ENCODE results near the gene ADARB2. TPM values are rescaled to one million over a fixed set of nuclear protein-coding genes. Genes with fewer than 3 reads are reported as not detected.

The ADARB2 gene
- total RNA-seq, 6 experiments from 2014 or later, result not detected

DNA sequence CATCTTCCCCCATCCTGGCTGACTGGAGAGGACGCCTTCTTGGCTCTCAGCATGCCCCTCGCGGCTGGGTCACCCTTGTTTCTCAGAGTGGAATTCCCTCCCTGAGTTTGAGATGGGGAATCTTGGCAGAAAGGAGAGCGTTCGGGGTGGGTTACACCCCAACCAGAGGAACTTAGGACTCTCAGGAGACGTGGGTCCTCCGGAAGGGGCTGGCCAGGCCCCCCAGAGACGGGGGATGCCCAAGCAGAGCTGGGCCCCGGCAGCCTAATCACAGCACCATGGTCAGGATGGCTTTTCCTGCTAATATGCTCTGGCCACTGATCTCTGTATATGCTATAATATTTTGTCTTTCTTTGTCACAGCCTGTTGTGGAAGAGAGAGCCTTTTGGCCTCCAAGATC lies 466.8 kb downstream of the ADARB2 start:
- no peak overlapping the region for H3K4me3 Mint-ChIP-seq
- H3K36me3 Mint-ChIP-seq (ENCODE audit: low read depth), result peaks cover 3% of the 10 kb centered on the region
- H3K27me3 Mint-ChIP-seq (ENCODE audit: insufficient read depth), result peaks cover 7% of the 10 kb centered on the region; the same call in 1 of the 2 replicates
- no peaks in the 10 kb centered on the region for H3K4me1 Mint-ChIP-seq (ENCODE audit: low read depth)
- H3K9me3 Mint-ChIP-seq, result peaks cover 43% of the 10 kb centered on the region
- no peak for TF ChIP-seq CTCF (IDR thresholded peaks at IDR 0.05)
- DNase-seq, result no peak
- no peak overlapping the region for H3K27ac Mint-ChIP-seq

GRCh38 chr10:1268831-1269230 lies 468.5 kb downstream of the ADARB2 start:
- H3K9me3 Mint-ChIP-seq, result peaks cover 46% of the 10 kb centered on the region
- TF ChIP-seq CTCF (IDR thresholded peaks at IDR 0.05), result no peak
- no peak overlapping the region for H3K27ac Mint-ChIP-seq
- no peaks in the 10 kb centered on the region for H3K4me1 Mint-ChIP-seq (ENCODE audit: low read depth)
- H3K4me3 Mint-ChIP-seq, result no peak overlapping the region
- no peaks in the 10 kb centered on the region; the same call in 1 of the 2 replicates for H3K36me3 Mint-ChIP-seq (ENCODE audit: low read depth)
- DNase-seq, result no peak
- peaks cover 4% of the 10 kb centered on the region; the same call in 1 of the 2 replicates for H3K27me3 Mint-ChIP-seq (ENCODE audit: insufficient read depth)

DNA sequence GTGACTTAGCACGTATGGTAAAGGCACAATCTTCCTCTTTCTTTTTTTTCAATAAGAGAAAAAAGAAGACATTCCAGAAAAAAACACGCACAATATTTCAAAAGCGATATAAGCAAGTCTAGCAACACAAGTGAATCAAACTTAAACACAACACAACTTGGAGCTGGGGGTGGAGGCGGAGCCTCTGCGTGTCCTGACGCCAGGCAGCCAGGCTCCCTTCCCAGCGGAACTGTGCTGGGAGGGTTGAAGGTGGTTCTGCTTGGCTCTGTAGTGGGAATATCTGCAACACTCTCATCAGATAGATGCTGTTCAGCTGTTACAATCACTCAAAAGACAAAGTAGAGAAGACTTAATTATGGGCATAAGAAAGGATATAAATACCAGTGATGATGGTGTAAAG lies 469.8 kb downstream of the ADARB2 start:
- Mint-ChIP-seq H3K36me3 (ENCODE audit: low read depth) (no peaks in the 10 kb centered on the region; the same call in 1 of the 2 replicates), H3K27ac (no peak overlapping the region), H3K9me3 (peaks cover 40% of the 10 kb centered on the region), H3K4me1 (ENCODE audit: low read depth) (no peaks in the 10 kb centered on the region), H3K4me3 (no peak overlapping the region), H3K27me3 (ENCODE audit: insufficient read depth) (peaks cover 4% of the 10 kb centered on the region; the same call in 1 of the 2 replicates)
- no peak for TF ChIP-seq CTCF (IDR thresholded peaks at IDR 0.05)
- DNase-seq, result no peak

DNA sequence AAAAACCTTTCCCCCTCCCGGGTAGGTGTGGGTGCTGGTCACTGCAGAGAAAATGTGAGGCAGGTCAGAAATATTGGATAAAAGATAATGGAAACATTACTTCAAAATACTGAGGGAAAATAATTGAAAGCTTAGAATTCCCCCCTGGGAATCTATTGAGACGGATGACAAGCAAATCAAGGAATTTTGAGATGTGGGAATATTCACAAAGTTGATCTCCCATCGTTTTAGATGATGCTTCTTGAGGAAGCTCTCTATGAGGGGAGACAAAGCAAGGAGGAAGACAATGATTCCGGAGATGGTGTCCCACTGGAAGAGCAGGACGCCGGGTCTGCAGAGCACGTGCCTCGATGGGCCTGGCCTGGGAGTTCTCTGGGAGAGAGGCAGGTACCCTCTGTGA lies 470.2 kb downstream of the ADARB2 start:
- H3K4me1 Mint-ChIP-seq (ENCODE audit: low read depth), result no peaks in the 10 kb centered on the region
- no peak overlapping the region for H3K4me3 Mint-ChIP-seq
- H3K9me3 Mint-ChIP-seq, result peaks cover 39% of the 10 kb centered on the region
- no peak for DNase-seq
- H3K27me3 Mint-ChIP-seq (ENCODE audit: insufficient read depth), result peaks cover 4% of the 10 kb centered on the region; the same call in 1 of the 2 replicates
- H3K27ac Mint-ChIP-seq, result no peak overlapping the region
- H3K36me3 Mint-ChIP-seq (ENCODE audit: low read depth), result no peaks in the 10 kb centered on the region; the same call in 1 of the 2 replicates
- TF ChIP-seq CTCF (IDR thresholded peaks at IDR 0.05), result no peak

DNA sequence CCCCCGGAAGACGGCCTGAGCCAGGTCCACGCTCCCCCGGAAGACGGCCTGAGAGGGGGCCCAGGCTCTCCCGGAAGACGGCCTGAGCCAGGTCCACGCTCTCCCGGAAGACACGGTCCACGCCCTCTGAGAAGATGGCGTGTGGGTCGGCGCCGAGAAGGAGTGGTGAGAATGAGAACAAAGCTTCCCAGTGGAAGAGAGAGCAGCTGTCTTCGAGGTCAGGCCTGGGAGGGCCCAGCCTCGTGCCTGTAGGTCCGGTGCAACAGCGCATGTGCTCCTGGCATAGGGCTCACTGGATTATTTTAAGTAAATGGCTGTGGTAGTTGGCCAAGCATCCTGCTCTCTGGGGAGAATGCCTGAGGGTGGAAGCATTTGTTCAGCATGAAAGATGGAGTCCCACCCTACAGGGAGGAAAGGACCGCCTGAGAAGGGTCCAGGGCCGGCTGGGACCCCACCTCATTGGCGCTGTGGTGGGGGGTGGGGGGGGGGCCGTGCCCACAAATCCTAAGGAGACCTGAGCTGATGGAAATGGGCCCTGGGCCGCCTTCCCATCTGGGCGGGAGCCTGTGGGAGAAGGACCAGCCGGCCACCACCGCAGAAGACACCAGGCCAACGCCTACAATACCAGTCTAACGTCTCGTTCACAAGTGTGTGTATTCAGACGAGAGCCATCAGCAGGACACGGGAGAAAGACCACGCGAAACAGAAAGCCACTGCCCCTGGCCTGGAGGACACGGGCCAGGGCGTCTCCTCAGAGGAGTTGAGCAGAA lies 471.1 kb downstream of the ADARB2 start:
- H3K4me3 Mint-ChIP-seq, result no peak overlapping the region
- no peak for TF ChIP-seq CTCF (IDR thresholded peaks at IDR 0.05)
- H3K27ac Mint-ChIP-seq, result no peak overlapping the region
- H3K27me3 Mint-ChIP-seq (ENCODE audit: insufficient read depth), result peaks cover 4% of the 10 kb centered on the region; the same call in 1 of the 2 replicates
- no peaks in the 10 kb centered on the region for H3K4me1 Mint-ChIP-seq (ENCODE audit: low read depth)
- peaks cover 32% of the 10 kb centered on the region for H3K9me3 Mint-ChIP-seq
- no peaks in the 10 kb centered on the region; the same call in 1 of the 2 replicates for H3K36me3 Mint-ChIP-seq (ENCODE audit: low read depth)
- DNase-seq, result no peak

Measured in HFFc6 (cell line).